ENCODE measurements around the gene KCP.
"Not testable (repeated sequence)": the region's sequence is repeated elsewhere in the genome, so short reads cannot be mapped to it uniquely, and the experiment has no call there.

KCP gene

DNA sequence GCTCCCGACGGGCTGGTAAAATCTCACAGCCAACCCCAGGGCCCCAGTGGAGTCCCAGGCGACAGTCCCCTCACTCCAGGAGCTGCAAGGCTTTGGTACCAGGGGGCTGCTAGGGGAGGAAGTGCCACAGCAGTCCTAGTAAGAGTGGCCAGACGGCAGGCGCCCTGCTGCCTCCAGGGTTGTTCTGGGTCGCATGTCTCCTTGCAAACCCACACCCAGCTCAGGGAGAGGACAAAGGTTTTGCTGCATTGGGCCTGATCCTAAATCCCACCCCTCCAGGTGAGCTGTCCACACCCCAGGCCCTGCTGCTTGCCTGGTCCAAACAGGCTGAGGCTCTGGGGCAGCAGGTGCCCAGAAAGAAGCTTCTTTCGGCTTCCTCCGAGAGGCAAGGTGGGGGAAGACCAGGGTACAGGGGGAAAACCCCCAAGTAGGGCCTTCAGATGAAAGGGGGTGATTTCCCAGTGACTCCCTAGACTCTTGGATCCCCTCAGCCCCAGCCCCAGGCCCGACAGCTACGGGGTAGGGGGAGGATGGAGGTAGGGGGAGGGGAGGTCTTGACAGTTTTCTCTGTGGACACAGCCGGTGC lies 4.2 kb upstream of the KCP start:
- POLR2A ChIA-PET, result interaction anchor here (0.5 kb wide), 1 partner anchor 381 kb away, joined by 3 read pairs; no protein-coding TSS in a partner anchor
- no peak for DNase-seq (ENCODE audit: extremely low spot score)
- CTCF ChIA-PET, result no interaction called here
- TF ChIP-seq LEF1 (IDR thresholded peaks at IDR 0.05; ENCODE audit: borderline replicate concordance), result no peak
- no peak for TF ChIP-seq ZNF384 (IDR thresholded peaks at IDR 0.05)
- TF ChIP-seq FOXK2 (IDR thresholded peaks at IDR 0.05), result no peak
- TF ChIP-seq HDGF (IDR thresholded peaks at IDR 0.05; ENCODE audit: borderline replicate concordance), result no peak
- no peak for TF ChIP-seq FOXA1 (IDR thresholded peaks at IDR 0.05)
- no peak for TF ChIP-seq SP1 (IDR thresholded peaks at IDR 0.05)
- TF ChIP-seq PKNOX1 (IDR thresholded peaks at IDR 0.05), result no peak
- TF ChIP-seq NFRKB (IDR thresholded peaks at IDR 0.05), result no peak
- no peak for TF ChIP-seq CTBP1 (IDR thresholded peaks at IDR 0.05; ENCODE audit: borderline replicate concordance)
- no peak for TF ChIP-seq FOXM1 (IDR thresholded peaks at IDR 0.05; ENCODE audit: borderline replicate concordance)
- TF ChIP-seq ARNT (IDR thresholded peaks at IDR 0.05), result no peak

- CTCF ChIA-PET, result no interaction called here
- POLR2A ChIA-PET, result interaction anchor here (0.5 kb wide), 1 partner anchor 380 kb away, joined by 3 read pairs; no protein-coding TSS in a partner anchor
- no peak for DNase-seq (ENCODE audit: extremely low spot score)
- TF ChIP-seq L3MBTL2 (conservative IDR thresholded peaks at IDR 0.05) (no peak), SUZ12 (IDR thresholded peaks at IDR 0.05) (no peak)
Measured at GRCh38 chr7:128913870-128914565, 3.5 kb upstream of the KCP start.

GRCh38 chr7:128912709-128913495 lies 2.4 kb upstream of the KCP start:
- POLR2A ChIA-PET; CTCF ChIA-PET; DNase-seq (ENCODE audit: extremely low spot score): not testable (repeated sequence)

DNA sequence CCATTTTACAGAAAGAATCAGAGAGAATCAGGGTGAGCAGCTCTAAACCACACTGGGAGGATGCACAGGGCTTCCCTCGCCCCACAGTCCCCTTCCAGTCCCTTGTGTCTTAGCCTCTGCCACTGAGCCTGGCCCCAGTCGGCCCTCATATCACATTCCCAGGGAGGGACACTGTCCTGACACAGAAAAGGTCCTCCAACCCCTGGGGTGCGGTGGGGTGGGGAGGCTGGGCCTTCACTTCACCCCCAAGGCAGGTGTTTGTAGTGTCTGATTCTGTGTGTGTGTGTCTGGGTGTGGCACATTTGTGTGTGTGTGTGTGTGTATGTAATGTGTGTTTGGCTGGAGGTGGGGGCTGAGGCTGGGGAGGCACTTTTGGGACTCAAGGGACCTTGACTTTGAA lies 1.8 kb upstream of the KCP start:
- TF ChIP-seq NFRKB (IDR thresholded peaks at IDR 0.05) (no peak), FOXK2 (IDR thresholded peaks at IDR 0.05) (no peak), SUZ12 (IDR thresholded peaks at IDR 0.05) (no peak), PKNOX1 (IDR thresholded peaks at IDR 0.05) (no peak), BHLHE40 (IDR thresholded peaks at IDR 0.05; ENCODE audit: borderline replicate concordance) (no peak), ELF4 (IDR thresholded peaks at IDR 0.05) (no peak), FOXM1 (IDR thresholded peaks at IDR 0.05; ENCODE audit: borderline replicate concordance) (no peak), L3MBTL2 (conservative IDR thresholded peaks at IDR 0.05) (no peak), ZNF384 (IDR thresholded peaks at IDR 0.05) (no peak), TARDBP (IDR thresholded peaks at IDR 0.05) (no peak), LEF1 (IDR thresholded peaks at IDR 0.05; ENCODE audit: borderline replicate concordance) (no peak), HDGF (IDR thresholded peaks at IDR 0.05; ENCODE audit: borderline replicate concordance) (no peak), CTBP1 (IDR thresholded peaks at IDR 0.05; ENCODE audit: borderline replicate concordance) (no peak), FOXA1 (IDR thresholded peaks at IDR 0.05) (no peak), ARNT (IDR thresholded peaks at IDR 0.05) (no peak), SP1 (IDR thresholded peaks at IDR 0.05) (no peak)
- ChIA-PET POLR2A (no interaction called here), CTCF (interaction anchor here (0.6 to 1.8 kb wide), 2 partner anchors 23 to 180 kb away, joined by 3 to 9 read pairs; no protein-coding TSS in a partner anchor)
- no peak for DNase-seq (ENCODE audit: extremely low spot score)

DNA sequence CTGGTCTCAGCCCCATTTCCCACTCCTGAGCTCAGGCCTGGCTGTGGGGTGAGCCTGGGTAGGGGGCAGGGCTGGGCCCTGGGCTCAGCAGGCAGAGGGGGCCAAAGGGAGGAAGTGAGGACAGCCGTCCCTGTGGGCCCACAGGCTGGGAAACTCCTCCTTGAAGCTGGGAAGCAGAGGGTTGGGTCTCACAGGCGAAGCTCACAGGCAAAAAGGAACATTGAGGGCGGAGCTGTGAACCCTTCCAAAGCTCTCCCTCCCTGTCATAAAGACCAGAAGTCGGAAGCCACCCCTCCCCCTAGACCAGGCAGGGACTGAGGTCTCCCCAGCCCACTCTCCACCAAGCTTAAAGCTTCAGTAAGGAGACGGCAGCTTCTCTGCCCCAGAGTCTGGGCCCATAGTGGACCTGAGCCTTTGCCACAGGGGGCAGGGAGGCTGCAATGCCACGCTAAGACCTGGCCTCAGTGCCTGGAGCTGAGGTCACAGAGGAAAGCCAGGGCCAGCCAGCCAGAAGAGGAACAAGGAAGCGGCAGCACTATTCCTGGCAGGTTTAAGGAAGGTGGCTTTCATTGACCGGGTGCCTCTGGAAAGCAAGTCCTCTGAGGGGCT lies 1.0 kb upstream of the KCP start:
- ChIA-PET CTCF (interaction anchor here (0.5 to 1.8 kb wide), 3 partner anchors 22 to 180 kb away, joined by 3 to 9 read pairs (median 3); no protein-coding TSS in a partner anchor), POLR2A (no interaction called here)
- TF ChIP-seq ELF4 (IDR thresholded peaks at IDR 0.05) (no peak), TARDBP (IDR thresholded peaks at IDR 0.05) (no peak), LEF1 (IDR thresholded peaks at IDR 0.05; ENCODE audit: borderline replicate concordance) (no peak), BHLHE40 (IDR thresholded peaks at IDR 0.05; ENCODE audit: borderline replicate concordance) (no peak), PKNOX1 (IDR thresholded peaks at IDR 0.05) (no peak), FOXA1 (IDR thresholded peaks at IDR 0.05) (no peak), ZNF384 (IDR thresholded peaks at IDR 0.05) (no peak), ARNT (IDR thresholded peaks at IDR 0.05) (no peak)
- no peak for DNase-seq (ENCODE audit: extremely low spot score)
